Retinal pigment epithelial cell (primary cell): ENCODE data around the gene RNF130.
"Not testable (repeated sequence)": the region's sequence is repeated elsewhere in the genome, so short reads cannot be mapped to it uniquely, and the experiment has no call there.

Experiments used
- DNase-seq: peaks from one replicate; pipeline ENCODE4 v3.0.0-alpha.2; 2010; ENCODE audit warnings: low read depth
- H3K4me3 ChIP-seq: 2 replicates; pipeline ENCODE4 v1.5.1; 2011; ENCODE audit warnings: mild to moderate bottlenecking, low read length, control low read depth, moderate library complexity
- CTCF ChIP-seq: conservative IDR thresholded peaks from 2 replicates; pipeline ENCODE4 v1.5.1; 2011; ENCODE audit warnings: low read depth, low read length, control low read depth, inconsistent platforms

RNF130 gene

GRCh38 chr5:180026734-180027458 lies 44.7 kb downstream of the RNF130 start:
- DNase-seq: no peak
- H3K4me3 ChIP-seq: no peak overlapping the region
- no peak for TF ChIP-seq CTCF

- no peak overlapping the region for H3K4me3 ChIP-seq
- TF ChIP-seq CTCF: no peak
- DNase-seq: no peak
Measured at GRCh38 chr5:180026320-180026719, 45.2 kb downstream of the RNF130 start.

- DNase-seq: no peak
- H3K4me3 ChIP-seq: no peak overlapping the region
- no peak for TF ChIP-seq CTCF
Measured at GRCh38 chr5:180021900-180022299, 49.7 kb downstream of the RNF130 start.

- no peak for TF ChIP-seq CTCF
- no peak overlapping the region for H3K4me3 ChIP-seq
- no peak for DNase-seq
Measured at GRCh38 chr5:180020176-180020575, 51.4 kb downstream of the RNF130 start.

- no peak overlapping the region for H3K4me3 ChIP-seq
- TF ChIP-seq CTCF: no peak
- DNase-seq: no peak
Measured at GRCh38 chr5:180018347-180019060, 53.1 kb downstream of the RNF130 start.

GRCh38 chr5:180015523-180015922 lies 56.0 kb downstream of the RNF130 start:
- not testable (repeated sequence) for H3K4me3 ChIP-seq, DNase-seq

GRCh38 chr5:180013678-180014077 lies 57.9 kb downstream of the RNF130 start:
- no peak for DNase-seq
- H3K4me3 ChIP-seq: no peak overlapping the region
- no peak for TF ChIP-seq CTCF
